Effector CD4-positive, alpha-beta T cell (primary cell): ENCODE measurements around the gene CERS3.

Source experiments
- DNase-seq: peaks from one replicate; pipeline ENCODE4 v3.0.0-alpha.2; 2020
- total RNA-seq: gene quantifications from one replicate; lab custom pipeline; 2026; lab: John Stamatoyannopoulos, UW

Gene CERS3
- 0.56 reads per million for total RNA-seq

DNA sequence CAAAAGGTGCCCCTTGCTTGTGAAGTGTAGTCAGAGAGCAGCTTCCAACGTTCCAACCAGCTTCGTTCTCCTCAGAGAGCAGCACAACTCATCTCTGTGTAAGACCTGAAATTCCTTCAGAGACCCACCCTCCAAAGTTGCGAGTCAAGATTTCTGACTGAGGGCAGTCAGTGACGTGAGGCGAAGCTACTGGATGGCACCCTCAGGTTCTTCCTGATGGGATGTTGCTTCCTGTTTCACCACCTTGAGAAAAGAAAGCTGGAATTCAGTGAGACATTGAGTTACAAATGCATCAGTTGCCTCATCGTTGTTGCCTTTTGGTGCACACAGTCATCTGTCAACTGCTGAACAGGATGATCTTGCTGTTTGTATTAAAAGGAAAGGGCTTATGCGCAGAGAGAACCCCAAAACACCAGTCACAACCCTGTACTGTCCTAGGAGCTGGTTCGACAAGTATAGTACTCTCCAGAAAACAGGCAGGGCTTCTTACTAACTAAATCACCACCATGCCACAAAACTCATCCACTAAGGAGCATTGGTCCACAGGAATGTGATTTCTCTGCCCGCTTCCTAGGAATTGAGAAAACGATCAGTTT is at the start of gene CERS3:
TSS of gene CERS3 (minus strand) at position 118 of the 596 bp plus-strand sequence. CDS start 27,101 bp downstream, outside the sequence.
- no peak for DNase-seq

DNA sequence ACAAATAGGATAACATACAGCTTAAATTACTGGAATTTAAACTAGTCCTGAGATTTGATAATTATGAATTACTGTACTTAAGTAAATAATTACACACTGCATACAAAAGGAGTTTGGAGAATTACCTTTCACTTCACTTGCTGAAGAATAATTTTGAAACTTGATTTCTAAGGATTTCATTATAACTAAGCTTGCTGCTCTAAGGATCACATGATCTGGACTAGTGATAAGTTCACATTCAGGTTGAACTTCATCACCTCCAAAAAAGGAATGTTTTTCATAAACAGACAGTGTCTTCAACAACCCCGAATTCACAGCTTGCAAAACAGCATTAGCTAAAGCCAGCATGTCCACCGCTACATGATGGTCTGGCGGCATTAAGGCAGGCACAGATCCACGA is 44.8 kb upstream of the CERS3 start:
- DNase-seq = no peak

DNA sequence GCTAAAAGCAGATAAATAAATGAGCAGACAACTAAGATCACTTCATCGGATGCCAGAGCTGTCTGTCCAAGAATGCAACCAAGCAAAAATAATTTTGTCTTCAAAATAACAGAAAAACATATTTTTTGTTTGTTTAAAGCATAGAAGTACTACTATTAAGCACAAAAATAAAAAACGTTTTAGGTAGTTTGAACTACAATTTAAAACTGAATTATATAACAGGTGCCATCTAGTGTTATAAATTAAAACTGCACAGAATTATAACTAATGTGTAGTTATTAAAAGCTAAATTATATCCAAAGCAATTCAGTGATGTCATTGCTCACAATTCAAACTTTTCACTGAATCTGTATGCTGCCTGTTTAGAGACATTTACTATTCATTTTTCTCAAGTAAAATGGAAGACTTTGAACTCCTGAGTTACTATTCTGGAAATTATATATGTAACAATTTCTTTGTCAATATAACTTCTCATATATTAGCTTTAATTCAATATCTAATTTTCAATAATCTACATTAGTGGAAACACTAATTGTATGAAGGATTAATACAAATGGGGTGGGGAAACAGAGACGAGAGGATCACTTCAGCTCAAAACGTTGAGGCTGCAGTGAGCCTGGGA is 43.7 kb upstream of the CERS3 start:
- DNase-seq = no peak

DNA sequence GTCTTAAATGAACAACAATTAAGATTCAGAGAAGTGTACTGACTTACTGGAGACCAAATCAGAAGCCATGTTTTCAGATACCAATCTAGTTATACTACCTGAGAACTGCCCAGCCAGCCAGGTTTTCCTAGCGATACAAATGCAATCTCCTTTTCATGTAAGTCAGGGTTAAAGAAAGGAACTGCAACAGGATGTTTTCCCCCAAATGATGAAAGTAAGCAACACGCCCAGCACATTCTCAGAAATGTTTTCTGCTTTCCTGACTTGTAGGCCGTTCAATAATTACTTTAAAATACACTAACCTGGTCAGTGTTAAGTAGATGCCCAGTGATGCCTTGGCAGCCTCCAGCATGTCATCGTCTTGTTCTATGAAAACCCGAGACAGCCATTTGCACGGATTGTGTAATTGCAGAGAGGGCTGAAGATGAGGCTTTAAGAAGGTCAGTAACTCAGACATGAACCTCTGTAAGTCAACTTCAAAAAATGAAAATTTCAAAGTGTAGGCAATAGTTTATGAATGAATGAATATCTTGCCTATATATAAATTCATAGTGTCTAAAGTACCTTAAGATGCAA is 42.9 kb upstream of the CERS3 start:
- DNase-seq = no peak

DNA sequence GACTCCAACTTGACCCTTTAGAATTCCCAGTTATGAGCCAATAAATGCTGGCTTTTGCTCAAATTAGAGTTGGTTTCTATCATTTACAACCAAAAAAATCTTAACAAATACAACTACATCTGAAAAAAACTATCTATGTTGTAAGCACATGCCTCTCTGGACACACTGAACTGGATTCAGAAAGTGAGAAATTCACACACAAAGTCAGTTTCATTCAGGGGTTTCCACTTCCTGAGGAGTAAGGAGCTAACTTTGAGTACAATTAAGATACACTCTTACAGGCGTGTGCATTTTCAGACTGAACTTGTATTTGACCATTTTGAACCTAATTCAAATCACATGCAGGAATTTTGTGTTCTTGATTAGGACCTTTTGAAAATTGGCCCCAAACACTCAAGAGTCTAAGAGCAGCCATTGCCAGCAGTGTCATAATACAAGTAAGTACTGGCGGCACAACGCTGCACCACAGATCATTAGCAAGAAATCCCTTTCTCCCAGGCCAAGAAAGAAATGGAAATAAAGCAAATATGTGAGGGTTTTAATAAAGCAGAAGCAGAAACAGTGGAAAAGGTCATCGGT is 42.1 kb upstream of the CERS3 start:
- DNase-seq = no peak

DNA sequence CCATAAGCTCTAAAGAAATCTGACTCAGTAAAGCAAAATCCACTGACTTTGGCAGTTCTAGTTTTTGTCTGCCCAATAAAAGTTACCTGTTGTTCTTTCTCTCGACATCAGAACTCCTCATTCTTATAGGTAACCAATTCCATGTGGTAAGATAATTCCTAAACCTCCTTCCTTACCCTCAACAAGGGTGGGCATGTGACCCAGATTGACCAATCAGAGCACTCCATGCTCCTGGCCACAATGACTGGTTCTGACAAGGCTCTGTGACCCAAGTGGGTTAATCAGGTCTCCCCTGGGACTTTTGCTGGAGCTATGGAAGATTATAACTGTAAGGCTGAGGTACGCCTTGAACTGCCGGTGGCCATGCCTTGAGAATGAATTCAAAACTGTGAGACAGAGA is 41.5 kb upstream of the CERS3 start:
- DNase-seq = no peak

DNA sequence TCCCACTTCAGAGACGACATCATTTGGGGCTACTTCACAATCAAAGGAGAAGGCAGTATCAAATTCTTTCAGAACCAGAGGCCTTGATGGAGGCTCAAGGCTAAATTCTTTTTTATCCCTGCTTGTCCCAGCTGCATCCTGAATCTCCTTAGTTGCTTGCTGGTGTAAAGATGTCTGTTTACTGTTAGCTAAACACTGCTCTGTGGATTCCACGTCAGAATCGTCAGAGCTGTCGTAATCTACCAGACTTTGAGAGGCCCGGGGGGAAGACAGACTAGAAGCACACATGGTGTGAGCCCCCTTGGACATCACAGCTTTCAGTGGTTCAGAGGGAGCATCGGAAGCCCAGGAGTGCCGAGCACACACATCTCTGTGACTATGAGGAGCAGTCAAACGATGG is 40.6 kb upstream of the CERS3 start:
- no peak for DNase-seq

DNA sequence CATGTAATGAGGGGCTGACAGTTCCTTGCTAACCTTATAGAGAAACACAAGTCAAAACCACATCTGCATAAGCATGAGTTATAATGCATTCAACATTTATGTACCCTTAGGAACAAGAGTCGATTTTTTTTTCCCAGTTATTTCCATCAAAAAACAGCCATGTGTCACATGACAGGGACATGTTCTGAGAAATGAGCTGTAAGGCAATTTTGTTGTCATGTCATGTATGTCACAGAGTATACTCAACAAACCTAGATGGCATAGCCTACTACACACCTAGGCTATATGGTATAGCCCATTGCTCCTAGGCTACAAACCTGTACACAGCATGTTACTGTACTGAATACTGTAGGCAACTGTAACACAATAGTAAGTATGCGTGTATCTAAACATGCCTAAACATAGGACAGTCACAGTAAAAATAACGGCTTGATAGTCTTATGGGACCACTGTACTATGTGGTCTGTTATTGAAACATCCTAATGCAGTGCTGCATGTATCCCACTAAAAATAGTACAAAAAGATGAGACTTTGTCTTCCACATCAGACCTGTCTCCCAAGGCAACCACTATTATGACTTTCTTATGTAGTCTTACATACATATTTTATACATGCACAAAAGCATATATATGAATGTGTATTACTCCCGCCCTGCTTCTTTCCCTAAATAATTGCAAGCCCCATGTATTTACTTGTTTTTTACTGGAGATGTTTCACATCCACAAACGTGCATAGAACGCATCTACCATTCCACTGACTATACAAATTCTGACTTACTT is 38.3 kb upstream of the CERS3 start:
- DNase-seq = no peak

DNA sequence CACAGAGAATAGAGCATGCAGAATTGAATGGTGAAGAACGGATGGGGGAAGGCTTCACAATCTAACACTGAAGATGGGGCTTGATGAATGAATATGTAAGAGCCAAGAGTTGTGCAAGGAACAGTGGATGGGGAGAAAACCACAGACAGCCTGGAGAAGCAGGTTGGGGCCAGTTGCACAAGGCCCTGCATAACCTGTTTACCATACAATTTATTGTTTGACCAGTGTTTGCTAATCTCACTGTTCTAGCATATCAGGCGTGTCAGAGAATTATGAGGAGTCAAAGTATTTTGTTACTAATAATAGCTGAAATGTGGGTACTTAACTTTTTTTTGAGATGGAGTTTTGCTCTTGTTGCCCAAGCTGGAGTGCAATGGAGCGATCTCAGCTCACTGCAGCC is 36.8 kb upstream of the CERS3 start:
- no peak for DNase-seq

DNA sequence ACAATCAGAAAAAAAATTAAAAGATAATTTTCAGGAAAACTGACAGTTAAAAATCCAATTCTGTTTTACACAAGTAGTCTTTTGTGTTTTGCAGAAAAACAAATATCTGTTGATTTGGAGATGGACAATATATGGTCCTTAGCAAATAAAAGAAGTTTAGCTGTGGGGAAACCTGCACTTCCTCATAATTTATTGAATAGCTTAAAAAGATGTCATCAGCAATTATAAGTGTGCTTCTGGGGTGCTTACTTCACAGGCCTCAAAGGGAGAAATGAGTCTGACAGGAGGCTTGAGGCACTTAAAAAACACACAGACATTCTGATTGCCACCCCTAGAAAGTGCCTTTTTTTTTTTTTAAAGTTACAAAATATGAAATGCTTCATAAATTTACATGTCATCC is 31.6 kb upstream of the CERS3 start:
- no peak for DNase-seq

DNA sequence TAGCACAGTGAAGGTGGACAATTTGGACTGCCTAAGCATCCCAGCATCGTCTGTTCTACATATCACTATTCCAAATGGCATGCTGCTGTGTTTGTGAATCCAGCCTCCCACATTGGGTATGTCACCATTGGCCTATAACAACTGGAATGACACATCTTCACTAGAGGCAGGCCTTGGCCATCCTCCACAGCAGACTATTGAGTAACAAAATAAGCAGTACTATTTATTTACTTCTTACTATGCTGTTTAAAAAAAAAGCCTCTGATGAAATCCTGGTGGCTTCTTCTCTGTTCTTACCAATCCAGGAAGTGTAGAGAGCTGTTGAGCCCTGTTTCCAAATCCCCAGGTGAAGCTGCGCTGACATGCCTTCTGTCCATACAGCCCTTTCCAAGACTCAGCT is 30.6 kb upstream of the CERS3 start:
- DNase-seq = no peak

DNA sequence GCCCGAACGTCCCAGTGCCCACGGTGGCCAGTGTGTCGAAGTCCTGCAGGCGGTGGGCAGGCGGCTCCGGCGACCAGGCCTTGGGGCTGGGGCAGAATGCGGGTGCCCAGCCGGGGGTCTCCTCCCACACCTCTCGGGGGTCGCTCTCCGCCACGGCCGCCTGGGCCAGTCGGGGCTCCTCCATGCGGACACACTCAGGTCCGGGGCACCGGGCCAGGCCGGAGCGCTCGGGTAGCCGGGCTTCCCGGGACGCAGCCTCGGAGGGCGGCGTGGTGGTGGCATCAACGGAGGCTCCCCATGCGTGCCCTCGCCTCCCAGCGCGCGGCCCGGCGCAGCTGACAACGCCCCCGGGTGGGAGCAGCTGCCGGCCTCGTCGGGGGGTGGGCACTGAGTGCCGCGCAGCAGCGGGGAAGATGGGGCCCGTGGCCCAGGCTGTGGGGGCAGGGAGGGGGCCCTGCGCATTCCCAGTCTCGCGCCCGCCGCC is 30.1 kb upstream of the CERS3 start:
- no peak for DNase-seq

DNA sequence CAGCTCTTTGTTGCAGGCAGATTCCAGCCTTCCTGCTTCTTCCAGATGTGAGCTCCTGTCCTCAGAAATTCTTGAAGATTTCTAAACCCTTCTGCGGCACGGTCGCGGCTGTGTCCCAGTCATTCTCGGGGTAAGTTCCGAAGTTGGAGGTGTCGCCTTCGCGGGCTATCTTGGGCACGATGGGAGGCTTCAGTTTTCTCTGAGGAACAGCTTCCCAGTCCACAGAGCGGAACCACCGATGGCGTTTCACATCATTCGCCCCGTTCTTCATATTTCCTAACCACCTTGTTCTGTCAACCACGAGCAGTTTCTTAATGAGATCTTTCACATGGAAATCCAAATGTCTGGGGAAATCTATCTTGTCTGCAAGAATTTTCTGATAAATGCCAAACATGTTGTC is 24.7 kb upstream of the CERS3 start:
- no peak for DNase-seq

DNA sequence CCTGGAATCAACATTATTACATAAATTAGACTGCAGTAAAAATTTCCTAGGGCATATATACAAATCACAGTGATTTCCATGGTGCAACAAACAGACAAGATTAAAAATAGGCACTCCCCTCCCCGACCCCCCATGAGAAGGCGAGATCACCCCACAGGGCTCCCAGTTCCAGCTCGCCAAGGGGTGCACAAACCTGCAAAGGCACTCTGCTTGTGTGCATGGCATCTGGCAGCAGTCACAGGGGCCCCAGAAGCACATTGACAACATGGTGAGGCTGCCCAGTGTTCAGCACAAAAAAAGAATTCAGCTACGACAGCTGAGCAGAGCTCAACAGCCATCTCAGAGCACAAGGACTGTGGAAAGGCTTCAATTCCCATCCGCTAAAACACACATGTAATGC is 19.2 kb upstream of the CERS3 start:
- DNase-seq = no peak

DNA sequence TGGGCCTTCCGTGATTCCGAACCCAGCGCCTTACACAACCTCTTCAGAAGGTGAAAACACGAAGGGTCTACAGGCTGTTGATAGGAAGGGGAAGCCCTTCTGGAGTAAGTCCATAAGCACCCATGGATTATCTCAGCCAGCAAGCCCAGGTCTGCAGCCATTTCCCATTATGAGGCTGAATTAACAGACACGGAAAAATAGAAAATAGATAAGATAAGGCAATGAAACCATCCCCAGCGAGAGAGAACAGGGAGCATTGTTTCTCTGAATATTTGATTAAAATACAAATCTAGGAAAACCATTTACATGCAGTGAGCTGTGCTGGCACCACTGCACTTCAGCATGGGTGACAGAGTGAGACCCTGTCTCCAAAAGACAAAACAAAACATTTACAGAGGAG is 16.2 kb upstream of the CERS3 start:
- no peak for DNase-seq

DNA sequence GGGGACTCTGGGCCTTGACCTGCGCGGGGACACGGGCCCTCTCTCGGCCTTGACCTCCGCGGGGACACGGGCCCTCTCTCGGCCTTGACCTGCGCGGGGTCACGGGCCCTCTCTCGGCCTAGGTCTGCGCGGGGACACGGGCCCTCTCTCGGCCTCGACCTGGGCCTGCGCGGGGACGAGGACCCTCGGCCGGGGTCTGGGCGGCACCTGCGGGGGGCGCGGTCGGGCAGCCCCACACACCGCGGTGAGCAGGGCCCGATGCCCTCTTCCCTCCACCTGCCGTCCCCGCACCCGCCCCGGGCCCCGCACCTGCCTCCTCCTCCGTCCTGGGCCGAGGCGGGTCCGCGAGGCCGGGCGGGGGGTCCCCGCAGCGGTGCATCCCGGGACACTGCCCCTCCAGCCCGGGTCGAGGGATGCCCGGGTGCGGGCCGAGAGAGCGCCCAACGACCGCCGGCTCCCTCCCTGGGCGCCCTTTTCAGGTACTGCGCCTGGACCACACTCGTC is 15.6 kb upstream of the CERS3 start:
- DNase-seq = no peak

DNA sequence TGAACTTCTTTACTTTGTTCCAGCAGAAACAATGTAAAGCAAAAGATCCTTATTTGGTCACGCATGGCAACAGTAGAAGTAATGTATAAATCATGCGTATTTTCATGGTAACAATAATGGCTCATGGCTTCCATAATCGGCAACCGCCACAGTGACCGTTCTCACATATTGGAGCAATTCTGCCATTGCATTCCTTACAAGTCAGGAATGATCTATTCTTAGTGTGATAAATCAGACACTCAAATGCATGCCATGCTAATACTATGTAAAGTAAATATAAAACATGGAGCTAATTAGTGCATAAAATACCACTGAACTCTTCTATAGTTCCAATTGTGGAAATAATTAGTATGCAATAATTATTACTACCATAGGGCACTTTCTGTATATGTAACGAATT is 13.5 kb upstream of the CERS3 start:
- no peak for DNase-seq

DNA sequence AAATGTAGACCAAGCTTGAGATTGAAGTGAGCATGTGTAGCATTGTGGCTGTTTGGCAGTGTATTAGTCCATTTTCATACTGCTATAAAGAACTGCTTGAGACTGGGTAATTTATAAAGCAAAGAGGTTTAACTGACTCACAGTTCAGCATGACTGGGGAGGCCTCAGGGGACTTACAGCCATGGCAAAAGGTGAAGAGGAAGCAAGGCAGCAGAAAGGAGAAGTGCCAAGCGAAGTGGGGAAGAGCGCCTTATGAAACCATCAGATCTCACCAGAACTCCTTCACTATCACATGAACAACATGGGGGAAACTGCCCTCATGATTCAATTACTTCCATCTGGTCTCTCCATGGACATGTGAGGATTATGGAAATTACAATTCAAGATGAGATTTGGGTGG is 8.6 kb upstream of the CERS3 start:
- DNase-seq = no peak

DNA sequence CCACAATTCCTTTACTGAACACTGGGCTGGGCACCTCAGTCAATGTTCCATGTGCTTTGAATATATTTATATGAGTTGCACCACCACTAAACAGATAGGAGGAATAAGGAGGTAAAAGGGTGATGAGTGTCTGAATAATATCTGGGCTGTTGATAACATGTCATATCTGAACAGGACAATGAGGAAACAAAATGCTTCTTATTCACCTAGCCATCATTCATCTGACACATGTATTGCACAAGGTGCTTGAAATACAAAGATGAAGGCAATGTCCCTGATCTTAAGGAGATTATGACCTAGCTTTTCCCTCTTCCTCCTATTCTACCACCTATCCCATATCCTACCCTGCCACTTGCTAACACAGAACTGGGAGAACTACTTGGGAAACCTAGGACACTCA is 8.0 kb upstream of the CERS3 start:
- no peak for DNase-seq

DNA sequence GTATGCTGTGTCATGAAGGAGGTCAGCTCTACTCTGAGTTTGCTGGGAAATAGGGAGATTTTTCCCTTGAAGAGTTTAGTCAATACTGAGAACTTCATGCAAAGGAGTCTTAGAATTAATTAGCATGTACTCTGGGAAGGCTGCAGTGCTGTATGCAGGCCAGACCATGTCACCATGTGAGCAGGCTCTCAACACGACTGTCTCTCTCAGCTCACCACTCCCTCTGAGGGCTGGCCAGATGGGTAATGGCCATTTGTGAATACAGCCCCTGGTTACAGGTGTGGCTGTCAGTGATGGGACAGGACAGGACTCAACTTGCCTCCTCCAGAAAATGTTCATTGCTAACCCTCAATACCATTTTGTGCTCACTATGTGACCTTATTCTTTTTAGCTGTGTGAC is 5.1 kb upstream of the CERS3 start:
- no peak for DNase-seq

DNA sequence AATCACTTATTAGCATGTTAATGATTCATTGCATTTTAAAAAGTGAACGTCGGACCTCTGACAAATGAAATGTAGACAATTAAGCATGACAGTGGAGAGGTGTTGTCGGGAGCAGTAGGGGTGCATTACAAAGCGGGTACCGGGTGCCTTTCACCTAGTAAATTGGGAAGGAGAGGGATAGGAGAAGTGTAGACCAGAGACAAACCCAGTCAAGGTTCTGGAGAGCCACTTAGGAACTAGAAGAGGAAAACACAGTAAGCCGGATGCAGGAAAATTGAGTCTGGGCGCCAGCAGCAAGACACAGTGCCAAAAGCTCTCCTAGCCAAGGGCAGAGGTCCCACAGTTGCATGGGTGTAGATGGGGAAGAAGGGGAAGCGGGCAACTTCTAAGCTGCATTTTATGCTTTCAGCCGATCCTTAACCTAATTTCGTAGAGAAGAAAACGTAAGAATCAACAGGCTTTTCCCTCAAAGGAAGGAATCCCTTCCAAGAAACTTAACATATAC is 3.1 kb upstream of the CERS3 start:
- DNase-seq = no peak

DNA sequence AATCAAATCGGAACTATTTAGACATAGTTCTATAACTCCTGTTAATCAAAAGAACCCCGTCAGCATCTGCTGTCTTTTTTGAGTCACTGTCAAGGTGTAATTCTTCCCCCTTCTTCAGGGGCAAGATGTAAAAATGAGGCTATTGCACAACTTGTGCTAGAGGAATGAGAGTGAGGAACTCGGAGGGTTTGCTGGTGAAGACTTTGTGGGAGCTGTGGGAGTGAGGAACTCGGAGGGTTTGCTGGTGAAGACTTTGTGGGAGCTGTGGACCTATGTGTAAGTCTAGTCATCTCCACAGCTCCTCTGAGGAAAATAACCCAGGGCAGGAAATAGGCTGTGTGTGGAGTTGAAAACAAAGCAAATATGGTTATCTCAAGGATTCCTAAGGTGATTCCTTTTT is 2.5 kb upstream of the CERS3 start:
- no peak for DNase-seq

DNA sequence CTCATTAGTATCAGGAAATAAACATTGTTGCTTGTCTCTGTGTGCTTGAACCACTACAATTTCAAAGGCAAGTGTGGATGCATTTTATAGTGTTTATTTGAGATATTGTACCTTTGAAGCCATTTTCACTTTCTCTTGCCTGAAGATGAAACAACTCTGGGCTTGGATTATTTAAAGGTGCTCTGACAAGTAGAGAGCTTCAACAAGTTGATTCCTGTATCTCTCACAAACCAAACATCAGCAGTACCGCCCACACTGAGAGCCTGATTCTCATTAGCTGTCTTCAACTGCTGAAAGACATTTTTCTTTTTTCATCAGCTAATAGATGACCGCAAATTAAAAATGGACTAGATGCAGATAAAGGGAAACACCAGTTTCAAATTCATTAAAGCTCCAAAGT is 806 bp upstream of the CERS3 start:
- no peak for DNase-seq
